AG09309 (cell line): ENCODE measurements around the gene CARD11.

Source experiments
- DNase-seq: peaks from one replicate; pipeline ENCODE4 v3.0.0-alpha.2; 2010; ENCODE audit warnings: low read depth
- H3K4me3 ChIP-seq: 2 replicates; pipeline ENCODE4 v1.5.1; 2011; ENCODE audit warnings: mild to moderate bottlenecking, low read depth, low read length, moderate library complexity; ENCODE audit not compliant: control insufficient read depth
- TF ChIP-seq, protein P1 (sequence below): IDR thresholded peaks from 2 replicates; pipeline ENCODE4 v1.5.1; 2011; ENCODE audit warnings: mild to moderate bottlenecking, low read depth, low read length, inconsistent platforms; ENCODE audit not compliant: insufficient read depth, control insufficient read depth; ENCODE audit errors: missing control alignments

Gene CARD11

GRCh38 chr7:2982831-2983230 is 60.8 kb downstream of the CARD11 start:
- DNase-seq = no peak
- H3K4me3 ChIP-seq = no peak overlapping the region
- TF ChIP-seq, protein P1, sequence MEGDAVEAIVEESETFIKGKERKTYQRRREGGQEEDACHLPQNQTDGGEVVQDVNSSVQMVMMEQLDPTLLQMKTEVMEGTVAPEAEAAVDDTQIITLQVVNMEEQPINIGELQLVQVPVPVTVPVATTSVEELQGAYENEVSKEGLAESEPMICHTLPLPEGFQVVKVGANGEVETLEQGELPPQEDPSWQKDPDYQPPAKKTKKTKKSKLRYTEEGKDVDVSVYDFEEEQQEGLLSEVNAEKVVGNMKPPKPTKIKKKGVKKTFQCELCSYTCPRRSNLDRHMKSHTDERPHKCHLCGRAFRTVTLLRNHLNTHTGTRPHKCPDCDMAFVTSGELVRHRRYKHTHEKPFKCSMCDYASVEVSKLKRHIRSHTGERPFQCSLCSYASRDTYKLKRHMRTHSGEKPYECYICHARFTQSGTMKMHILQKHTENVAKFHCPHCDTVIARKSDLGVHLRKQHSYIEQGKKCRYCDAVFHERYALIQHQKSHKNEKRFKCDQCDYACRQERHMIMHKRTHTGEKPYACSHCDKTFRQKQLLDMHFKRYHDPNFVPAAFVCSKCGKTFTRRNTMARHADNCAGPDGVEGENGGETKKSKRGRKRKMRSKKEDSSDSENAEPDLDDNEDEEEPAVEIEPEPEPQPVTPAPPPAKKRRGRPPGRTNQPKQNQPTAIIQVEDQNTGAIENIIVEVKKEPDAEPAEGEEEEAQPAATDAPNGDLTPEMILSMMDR = no peak

- no peak for DNase-seq
- H3K4me3 ChIP-seq = no peak overlapping the region
- TF ChIP-seq, protein P1 = no peak
These were observed 61.3 kb downstream of the CARD11 start for GRCh38 chr7:2982401-2982800.

DNA sequence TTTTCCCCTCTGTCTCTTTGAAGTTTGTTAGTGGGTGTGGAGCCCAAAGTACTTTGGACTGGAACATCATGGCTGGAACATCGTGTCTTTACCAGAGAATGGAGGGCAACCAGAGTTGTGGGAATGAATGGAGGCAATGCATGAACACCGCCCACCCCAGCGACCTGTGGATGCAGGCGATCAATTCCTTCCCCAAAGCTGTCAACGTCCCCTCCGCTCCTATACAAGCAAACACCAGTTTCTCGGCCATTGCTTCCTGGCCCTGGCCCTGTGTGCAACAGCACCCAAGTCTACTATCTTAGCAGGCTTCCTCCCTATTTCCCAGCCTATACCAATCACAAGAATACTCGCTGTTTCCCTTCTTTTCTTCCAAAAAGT is 62.6 kb downstream of the CARD11 start:
- H3K4me3 ChIP-seq = no peak overlapping the region
- TF ChIP-seq, protein P1 = no peak
- no peak for DNase-seq

DNA sequence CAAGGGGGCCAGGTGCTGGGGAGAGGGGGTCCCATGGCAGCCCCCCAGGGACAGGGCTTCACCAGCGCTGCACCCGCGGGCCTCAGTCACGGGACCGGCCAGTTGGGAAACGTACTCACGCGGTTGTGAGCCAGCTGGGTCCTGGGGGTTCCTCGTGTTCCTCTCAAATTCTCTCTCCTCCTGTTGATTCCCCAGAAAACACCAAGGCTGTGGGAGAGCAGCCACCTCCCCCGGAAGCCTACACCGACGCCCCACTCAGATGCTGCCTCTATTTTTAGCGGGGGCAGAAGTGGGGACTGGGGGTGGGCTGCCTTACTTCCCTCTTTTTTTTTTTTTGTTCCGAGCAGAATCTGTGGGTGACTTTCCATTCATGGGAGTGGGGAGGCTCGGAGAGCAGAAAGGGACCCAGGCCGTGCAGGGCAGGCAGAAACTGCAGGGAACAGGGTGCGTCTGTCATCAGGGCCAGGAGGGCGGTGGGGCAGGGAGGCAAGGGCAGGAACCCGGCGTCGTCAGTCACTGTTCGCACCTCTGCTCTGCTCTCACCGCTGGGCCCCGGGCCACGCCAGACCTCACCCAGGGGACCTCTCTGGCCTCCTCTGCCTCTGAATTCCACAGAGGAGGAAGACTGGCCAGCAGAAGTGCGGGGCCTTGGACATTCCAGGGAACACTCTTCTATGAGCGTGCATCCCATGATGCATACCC is 63.1 kb downstream of the CARD11 start:
- DNase-seq = no peak
- TF ChIP-seq, protein P1 = no peak
- H3K4me3 ChIP-seq = no peak overlapping the region

GRCh38 chr7:2979951-2980350 is 63.7 kb downstream of the CARD11 start:
- H3K4me3 ChIP-seq = no peak overlapping the region
- no peak for DNase-seq
- TF ChIP-seq, protein P1 = no peak

- H3K4me3 ChIP-seq = no peak overlapping the region
- TF ChIP-seq, protein P1 = no peak
- no peak for DNase-seq
These were observed 64.5 kb downstream of the CARD11 start for GRCh38 chr7:2979201-2979631.
